CD14-positive monocyte (primary cell): Measurements from ENCODE around the gene LDB3. TPM values are rescaled to one million over a fixed set of nuclear protein-coding genes. Genes with fewer than 3 reads are reported as not detected.
"Not testable (repeated sequence)": the region's sequence is repeated elsewhere in the genome, so short reads cannot be mapped to it uniquely, and the experiment has no call there.

ENCODE experiments used
- DNase-seq, 3 donors: peaks; one replicate each; pipeline ENCODE4 v3.0.0-alpha.2; 2011 to 2022
- H2AFZ ChIP-seq: 2 replicates; pipeline ENCODE4 v1.6.0; 2012; ENCODE audit warnings: mild to moderate bottlenecking, low read depth, low read length, inconsistent platforms; ENCODE audit not compliant: insufficient read depth, poor library complexity, severe bottlenecking
- H3K27ac ChIP-seq, 2 donors: 1 replicate in 1 of 2; 2 replicates in 1 of 2; pipeline ENCODE4 v1.5.1; 2012 to 2013; ENCODE audit warnings: low read length in 2 of 2, control low read depth in 1 of 2, inconsistent platforms in 1 of 2, low read depth in 1 of 2, mild to moderate bottlenecking in 1 of 2
- H3K27me3 ChIP-seq, 2 donors: one replicate each; pipeline versions ENCODE4 v1.6.0 to v1.6.1; 2011 to 2013; ENCODE audit warnings: low read length in 2 of 2; ENCODE audit not compliant: control insufficient read depth in 2 of 2, insufficient read depth in 2 of 2
- H3K36me3 ChIP-seq, 2 donors: replicated peaks in 1 of 2; 1 replicate in 1 of 2; 2 replicates in 1 of 2; pipeline versions ENCODE4 v1.5.1 to v1.6.1; 2012 to 2013; ENCODE audit warnings: low read length in 2 of 2, control low read depth in 1 of 2, inconsistent platforms in 1 of 2, mild to moderate bottlenecking in 1 of 2; ENCODE audit not compliant: insufficient read depth in 2 of 2, control insufficient read depth in 1 of 2
- H3K4me1 ChIP-seq, 2 donors: 1 replicate in 1 of 2; 2 replicates in 1 of 2; pipeline versions ENCODE4 v1.5.1 to v1.6.1; 2012 to 2013; ENCODE audit warnings: low read length in 2 of 2, control low read depth in 1 of 2, inconsistent platforms in 1 of 2, mild to moderate bottlenecking in 1 of 2, moderate library complexity in 1 of 2; ENCODE audit not compliant: insufficient read depth in 2 of 2, control insufficient read depth in 1 of 2
- H3K4me2 ChIP-seq: replicated peaks from 2 replicates; pipeline ENCODE3; 2012; ENCODE audit warnings: low read length, moderate library complexity, mild to moderate bottlenecking; ENCODE audit not compliant: poor library complexity, severe bottlenecking; ENCODE audit errors: extremely low read depth
- H3K4me3 ChIP-seq, 3 experiments: fragments of 200-600 bp in 1 of 3; sonication (generic) in 1 of 3; replicated peaks in 1 of 3; 1 replicate in 2 of 3; 2 replicates in 1 of 3; pipeline ENCODE4 v1.5.1; 2011 to 2013; ENCODE audit warnings: low read length in 3 of 3, mild to moderate bottlenecking in 3 of 3, control low read depth in 2 of 3, low read depth in 2 of 3, inconsistent platforms in 1 of 3, moderate library complexity in 1 of 3
- H3K79me2 ChIP-seq: 2 replicates; pipeline ENCODE4 v1.6.0; 2012; ENCODE audit warnings: mild to moderate bottlenecking, control low read depth, inconsistent platforms, low read length, moderate library complexity; ENCODE audit not compliant: insufficient read depth
- H3K9ac ChIP-seq: 2 replicates; pipeline ENCODE4 v1.6.0; 2017; ENCODE audit warnings: low read length, mild to moderate bottlenecking; ENCODE audit not compliant: insufficient read depth, poor library complexity, severe bottlenecking
- H3K9me3 ChIP-seq, 2 donors: replicated peaks in 1 of 2; 1 replicate in 1 of 2; 2 replicates in 1 of 2; pipeline versions ENCODE4 v1.5.1 to v1.6.1; 2012 to 2013; ENCODE audit warnings: low read length in 2 of 2, control low read depth in 1 of 2; ENCODE audit not compliant: control insufficient read depth in 1 of 2, insufficient read depth in 1 of 2
- H4K20me1 ChIP-seq: 2 replicates; pipeline ENCODE4 v1.6.0; 2012; ENCODE audit warnings: mild to moderate bottlenecking, low read length, control low read depth, moderate library complexity; ENCODE audit not compliant: insufficient read depth
- H3K27ac Mint-ChIP-seq, 7 donors: one replicate each; pipeline ENCODE4 v1.8.0; 2020; ENCODE audit warnings: mild to moderate bottlenecking in 7 of 7, mixed read lengths in 7 of 7, moderate library complexity in 6 of 7, inconsistent platforms in 2 of 7
- H3K27me3 Mint-ChIP-seq, 3 donors: one replicate each; pipeline ENCODE4 v1.8.0; 2021 to 2022; ENCODE audit warnings: low read depth in 3 of 3, mild to moderate bottlenecking in 3 of 3, mixed read lengths in 3 of 3, moderate library complexity in 3 of 3, inconsistent platforms in 1 of 3
- H3K36me3 Mint-ChIP-seq, 2 donors: one replicate each; pipeline ENCODE4 v1.8.0; 2020; ENCODE audit warnings: mixed read lengths in 2 of 2, inconsistent platforms in 1 of 2, mild to moderate bottlenecking in 1 of 2
- H3K4me1 Mint-ChIP-seq: one replicate; pipeline ENCODE4 v1.8.0; 2020; ENCODE audit warnings: mild to moderate bottlenecking, mixed read lengths
- H3K4me3 Mint-ChIP-seq, 2 donors: one replicate each; pipeline ENCODE4 v1.8.0; 2020; ENCODE audit warnings: mild to moderate bottlenecking in 2 of 2, mixed read lengths in 2 of 2, moderate library complexity in 1 of 2
- H3K9me3 Mint-ChIP-seq, 7 donors: one replicate each; pipeline ENCODE4 v1.8.0; 2020 to 2022; ENCODE audit warnings: mixed read lengths in 7 of 7, mild to moderate bottlenecking in 6 of 7, moderate library complexity in 6 of 7, inconsistent platforms in 2 of 7
- WGBS: methylation state at CpG from one replicate; pipeline ENCODE4 v1.1.5; 2013; ENCODE audit warnings: missing lambda C conversion rate; ENCODE audit not compliant: insufficient coverage; 5-methylcytosine and 5-hydroxymethylcytosine counted together
- intact Hi-C, 2 donors: fragments of 100-400 bp; cut with micrococcal nuclease; formaldehyde crosslinking; loops; one replicate each; pipeline versions ENCODE4 v1.15.0 to v1.15.1; 2023
- polyA plus RNA-seq, 3 donors: library from polyadenylated mRNA; depleted of rRNA in 1 of 3; unstranded in 2 of 3; stranded (reverse) in 1 of 3; fragments of 300-500 nt in 2 of 3; fragments of >200 nt in 1 of 3; fragmentation: Illumina TruSeq in 2 of 3; gene quantifications; 1 replicate in 2 of 3; 2 replicates in 1 of 3; pipeline ENCODE4 v1.2.3, GENCODE V29; 2012 to 2021
- TF ChIP-seq, protein P1 (sequence below): fragments of 200-600 bp; IDR thresholded peaks from one replicate; pipeline ENCODE4 v1.8.0; 2022; ENCODE audit warnings: antibody characterized with exemption, mild to moderate bottlenecking

LDB3 gene
- polyA plus RNA-seq, 3 donors = not detected

DNA sequence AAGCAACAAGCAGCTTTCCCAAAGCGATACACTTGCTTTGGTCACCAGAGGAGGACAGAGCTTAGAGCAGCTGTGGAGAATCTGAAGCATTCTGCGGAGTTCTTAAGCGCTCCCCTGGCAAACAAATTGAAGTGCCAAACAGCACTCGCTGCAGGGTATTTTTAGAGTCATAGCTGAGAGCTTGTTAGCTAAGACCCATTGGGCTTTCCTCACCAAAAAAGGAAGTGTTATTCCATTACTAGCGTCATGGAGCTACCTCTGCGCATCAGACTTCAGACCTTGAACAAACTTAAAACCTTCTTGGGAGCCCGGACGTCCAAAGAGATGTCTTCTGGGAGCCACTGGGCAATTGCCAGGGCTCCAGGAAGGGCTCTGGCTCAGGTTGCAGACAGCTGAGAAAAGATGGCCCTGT is 65.0 kb downstream of the LDB3 start:
- H3K9ac ChIP-seq = no peak overlapping the region
- no peaks in the 10 kb centered on the region for H4K20me1 ChIP-seq
- H3K79me2 ChIP-seq = no peaks in the 10 kb centered on the region
- DNase-seq = no peak
- no peaks in the 10 kb centered on the region for H3K4me1 Mint-ChIP-seq
- H3K27ac ChIP-seq = no peak overlapping the region
- H3K9me3 Mint-ChIP-seq = no peaks in the 10 kb centered on the region
- no peaks in the 10 kb centered on the region for H3K36me3 Mint-ChIP-seq
- TF ChIP-seq, protein P1, sequence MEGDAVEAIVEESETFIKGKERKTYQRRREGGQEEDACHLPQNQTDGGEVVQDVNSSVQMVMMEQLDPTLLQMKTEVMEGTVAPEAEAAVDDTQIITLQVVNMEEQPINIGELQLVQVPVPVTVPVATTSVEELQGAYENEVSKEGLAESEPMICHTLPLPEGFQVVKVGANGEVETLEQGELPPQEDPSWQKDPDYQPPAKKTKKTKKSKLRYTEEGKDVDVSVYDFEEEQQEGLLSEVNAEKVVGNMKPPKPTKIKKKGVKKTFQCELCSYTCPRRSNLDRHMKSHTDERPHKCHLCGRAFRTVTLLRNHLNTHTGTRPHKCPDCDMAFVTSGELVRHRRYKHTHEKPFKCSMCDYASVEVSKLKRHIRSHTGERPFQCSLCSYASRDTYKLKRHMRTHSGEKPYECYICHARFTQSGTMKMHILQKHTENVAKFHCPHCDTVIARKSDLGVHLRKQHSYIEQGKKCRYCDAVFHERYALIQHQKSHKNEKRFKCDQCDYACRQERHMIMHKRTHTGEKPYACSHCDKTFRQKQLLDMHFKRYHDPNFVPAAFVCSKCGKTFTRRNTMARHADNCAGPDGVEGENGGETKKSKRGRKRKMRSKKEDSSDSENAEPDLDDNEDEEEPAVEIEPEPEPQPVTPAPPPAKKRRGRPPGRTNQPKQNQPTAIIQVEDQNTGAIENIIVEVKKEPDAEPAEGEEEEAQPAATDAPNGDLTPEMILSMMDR = no peak
- no peak overlapping the region for H3K27ac Mint-ChIP-seq
- no peaks in the 10 kb centered on the region for H3K4me1 ChIP-seq
- no peak overlapping the region for H3K4me3 ChIP-seq
- no peak overlapping the region for H3K4me3 Mint-ChIP-seq
- 90% methylated on average over 8 of the region's 8 CpGs for WGBS
- no peaks in the 10 kb centered on the region for H3K27me3 ChIP-seq
- H2AFZ ChIP-seq = no peak overlapping the region
- H3K9me3 ChIP-seq = no peaks in the 10 kb centered on the region
- H3K4me2 ChIP-seq = no peak overlapping the region
- peaks cover 0 to 8% (median 2%) of the 10 kb centered on the region in 3 donors for H3K27me3 Mint-ChIP-seq
- no peaks in the 10 kb centered on the region for H3K36me3 ChIP-seq
- intact Hi-C loops = no loop called here

DNA sequence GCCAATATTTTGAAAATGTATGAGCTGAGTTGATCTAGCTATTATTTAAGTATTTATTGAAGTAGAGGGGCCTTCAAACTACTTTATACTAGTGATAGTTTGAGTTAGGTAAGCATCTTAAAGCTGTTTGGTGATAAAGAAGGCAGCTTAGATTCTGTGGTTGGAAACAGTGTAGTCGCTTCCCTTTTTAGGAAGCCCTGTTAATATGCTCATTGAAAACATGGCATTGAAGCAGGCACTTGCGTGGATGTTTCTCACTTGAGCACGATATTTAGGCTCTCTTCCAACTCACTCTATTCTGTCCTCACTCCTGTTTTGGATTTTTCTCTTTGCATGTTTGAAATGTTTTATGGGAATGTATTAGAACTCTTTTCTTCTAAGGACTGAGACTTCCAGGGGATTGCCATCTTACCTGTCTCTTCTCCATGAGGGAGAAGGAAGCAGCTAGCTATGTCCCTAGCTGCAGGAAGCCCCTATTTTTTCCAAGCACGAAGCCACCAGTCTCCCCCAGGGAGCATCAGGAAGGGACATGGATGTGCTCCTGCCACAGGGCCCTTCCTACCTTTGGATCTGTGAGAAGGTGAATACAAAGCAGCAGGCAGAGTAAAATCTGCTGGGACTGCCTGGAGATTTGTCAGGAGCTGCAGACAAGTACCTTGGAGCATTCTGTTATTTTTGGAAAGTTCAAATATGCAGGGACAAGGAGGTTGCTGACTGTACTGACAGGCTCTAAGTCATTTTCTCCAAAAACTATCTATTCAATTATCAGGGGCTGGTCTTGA is 66.1 kb downstream of the LDB3 start:
- H3K4me1 Mint-ChIP-seq = no peaks in the 10 kb centered on the region
- no peak overlapping the region for H3K27ac Mint-ChIP-seq
- H3K4me1 ChIP-seq = no peaks in the 10 kb centered on the region
- no peak overlapping the region for H3K9ac ChIP-seq
- TF ChIP-seq, protein P1 = no peak
- DNase-seq = no peak
- no peak overlapping the region for H2AFZ ChIP-seq
- H3K9me3 Mint-ChIP-seq = no peaks in the 10 kb centered on the region
- no peaks in the 10 kb centered on the region for H3K79me2 ChIP-seq
- no peaks in the 10 kb centered on the region for H3K27me3 ChIP-seq
- no peaks in the 10 kb centered on the region for H4K20me1 ChIP-seq
- H3K36me3 Mint-ChIP-seq = no peaks in the 10 kb centered on the region
- H3K4me3 Mint-ChIP-seq = no peak overlapping the region
- no peak overlapping the region for H3K4me3 ChIP-seq
- no CpG with 5 or more reads among the region's 4 CpGs for WGBS
- H3K27me3 Mint-ChIP-seq = peaks cover 0 to 13% (median 3%) of the 10 kb centered on the region in 3 donors
- intact Hi-C loops = no loop called here
- no peaks in the 10 kb centered on the region for H3K9me3 ChIP-seq
- H3K27ac ChIP-seq = no peak overlapping the region
- H3K36me3 ChIP-seq = no peaks in the 10 kb centered on the region
- no peak overlapping the region for H3K4me2 ChIP-seq

DNA sequence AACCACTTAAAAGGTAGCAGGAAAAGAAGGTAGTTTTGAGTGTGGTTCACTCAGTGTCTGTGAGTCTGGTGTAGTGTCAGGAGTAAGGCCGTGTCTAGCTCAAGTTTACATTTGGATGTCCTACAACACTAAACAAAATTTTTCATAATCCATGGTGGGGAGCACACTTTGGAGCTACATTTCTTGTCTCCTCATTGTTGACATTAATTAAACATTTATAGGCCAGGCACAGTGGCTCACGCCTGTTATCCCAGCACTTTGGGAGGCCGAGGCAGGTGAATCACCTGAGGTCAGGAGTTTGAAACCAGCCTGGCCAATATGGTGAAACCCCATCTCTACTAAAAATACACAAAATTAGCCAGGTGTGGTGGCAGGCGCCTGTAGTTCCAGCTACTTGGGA is 67.0 kb downstream of the LDB3 start:
- H3K79me2 ChIP-seq, DNase-seq, H3K9ac ChIP-seq, H2AFZ ChIP-seq, H3K27ac Mint-ChIP-seq, H4K20me1 ChIP-seq, H3K27ac ChIP-seq, H3K4me1 Mint-ChIP-seq, H3K4me3 ChIP-seq, H3K36me3 ChIP-seq, H3K27me3 ChIP-seq, H3K9me3 Mint-ChIP-seq, H3K4me2 ChIP-seq, H3K36me3 Mint-ChIP-seq, intact Hi-C loops, H3K9me3 ChIP-seq, H3K4me1 ChIP-seq: not testable (repeated sequence)
- Mint-ChIP-seq H3K4me3 (peak overlapping the region in 1 of 2 donors; percentile 16), H3K27me3 (peaks cover 2 to 15% (median 3%) of the 10 kb centered on the region in 3 donors)
- 100% methylated on average over 3 of the region's 4 CpGs for WGBS
